Choroid plexus epithelial cell (primary cell): ENCODE results near the gene WFDC9.
"Not testable (repeated sequence)": the region's sequence is repeated elsewhere in the genome, so short reads cannot be mapped to it uniquely, and the experiment has no call there.

Source experiments
- DNase-seq: peaks from one replicate; pipeline ENCODE4 v3.0.0-alpha.2; 2010; ENCODE audit warnings: low read depth
- H3K4me3 ChIP-seq: 2 replicates; pipeline ENCODE4 v1.5.1; 2011; ENCODE audit warnings: low read depth, mild to moderate bottlenecking, control low read depth, low read length, moderate library complexity
- CTCF ChIP-seq: conservative IDR thresholded peaks from 2 replicates; pipeline ENCODE4 v1.5.1; 2011; ENCODE audit warnings: low read depth, mild to moderate bottlenecking, control low read depth, inconsistent platforms, low read length, moderate library complexity

The WFDC9 gene

GRCh38 chr20:45631184-45631583 is at the start of gene WFDC9:
Gene WFDC9, minus strand, starts transcription at chr20:45631284. Its CDS starts 21,103 bp downstream, at chr20:45610181.
- no peak within 1 kb of the TSS for H3K4me3 ChIP-seq
- no peak for DNase-seq
- TF ChIP-seq CTCF, result no peak

- DNase-seq, result no peak
- no peak for TF ChIP-seq CTCF
- H3K4me3 ChIP-seq, result no peak overlapping the region
Observed at GRCh38 chr20:45679650-45680049, 48.6 kb upstream of the WFDC9 start.

- H3K4me3 ChIP-seq, result no peak overlapping the region
- DNase-seq, result no peak
- no peak for TF ChIP-seq CTCF
Observed at GRCh38 chr20:45672765-45673164, 41.7 kb upstream of the WFDC9 start.

GRCh38 chr20:45670139-45670538 is 39.1 kb upstream of the WFDC9 start, which contains the start of gene WFDC11:
Gene WFDC11, minus strand, starts transcription at chr20:45670239. Its CDS starts 19,639 bp downstream, at chr20:45650600.
- TF ChIP-seq CTCF, result no peak
- H3K4me3 ChIP-seq, result no peak within 1 kb of the TSS
- DNase-seq, result no peak

GRCh38 chr20:45657038-45657437 is 26.0 kb upstream of the WFDC9 start:
- not testable (repeated sequence) for H3K4me3 ChIP-seq, DNase-seq

- not testable (repeated sequence) for H3K4me3 ChIP-seq, DNase-seq
Observed at GRCh38 chr20:45651726-45652125, 20.6 kb upstream of the WFDC9 start.

GRCh38 chr20:45649312-45649863 is 18.3 kb upstream of the WFDC9 start:
- DNase-seq, result no peak
- H3K4me3 ChIP-seq, result no peak overlapping the region
- no peak for TF ChIP-seq CTCF

- TF ChIP-seq CTCF, result no peak
- no peak for DNase-seq
- H3K4me3 ChIP-seq, result no peak overlapping the region
Observed at GRCh38 chr20:45647441-45648050, 16.5 kb upstream of the WFDC9 start.
